ENCODE measurements around the gene TMEM107. TPM values are rescaled to one million over a fixed set of nuclear protein-coding genes. Genes with fewer than 3 reads are reported as not detected.

Gene TMEM107
- total and polyA plus RNA-seq, 10 of the 15 experiments (the other 5 are each of a cell fraction or from before 2014, with no cell fraction given): 7.9 to 38.7 (median 22.9) TPM

DNA sequence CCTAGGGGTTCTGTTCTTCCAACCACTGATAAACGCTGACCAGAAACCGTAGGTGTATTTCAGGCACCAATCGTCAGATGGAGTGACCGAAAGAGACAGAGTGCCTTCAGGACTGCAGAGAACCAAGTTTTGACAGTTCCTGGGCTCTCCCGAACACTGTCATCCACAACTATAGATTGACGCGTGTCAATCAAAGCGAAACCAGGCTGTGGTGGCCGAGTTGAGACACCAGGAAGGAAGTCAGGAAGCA lies 46.1 kb upstream of the TMEM107 start (continued):
- TF ChIP-seq, protein P1, sequence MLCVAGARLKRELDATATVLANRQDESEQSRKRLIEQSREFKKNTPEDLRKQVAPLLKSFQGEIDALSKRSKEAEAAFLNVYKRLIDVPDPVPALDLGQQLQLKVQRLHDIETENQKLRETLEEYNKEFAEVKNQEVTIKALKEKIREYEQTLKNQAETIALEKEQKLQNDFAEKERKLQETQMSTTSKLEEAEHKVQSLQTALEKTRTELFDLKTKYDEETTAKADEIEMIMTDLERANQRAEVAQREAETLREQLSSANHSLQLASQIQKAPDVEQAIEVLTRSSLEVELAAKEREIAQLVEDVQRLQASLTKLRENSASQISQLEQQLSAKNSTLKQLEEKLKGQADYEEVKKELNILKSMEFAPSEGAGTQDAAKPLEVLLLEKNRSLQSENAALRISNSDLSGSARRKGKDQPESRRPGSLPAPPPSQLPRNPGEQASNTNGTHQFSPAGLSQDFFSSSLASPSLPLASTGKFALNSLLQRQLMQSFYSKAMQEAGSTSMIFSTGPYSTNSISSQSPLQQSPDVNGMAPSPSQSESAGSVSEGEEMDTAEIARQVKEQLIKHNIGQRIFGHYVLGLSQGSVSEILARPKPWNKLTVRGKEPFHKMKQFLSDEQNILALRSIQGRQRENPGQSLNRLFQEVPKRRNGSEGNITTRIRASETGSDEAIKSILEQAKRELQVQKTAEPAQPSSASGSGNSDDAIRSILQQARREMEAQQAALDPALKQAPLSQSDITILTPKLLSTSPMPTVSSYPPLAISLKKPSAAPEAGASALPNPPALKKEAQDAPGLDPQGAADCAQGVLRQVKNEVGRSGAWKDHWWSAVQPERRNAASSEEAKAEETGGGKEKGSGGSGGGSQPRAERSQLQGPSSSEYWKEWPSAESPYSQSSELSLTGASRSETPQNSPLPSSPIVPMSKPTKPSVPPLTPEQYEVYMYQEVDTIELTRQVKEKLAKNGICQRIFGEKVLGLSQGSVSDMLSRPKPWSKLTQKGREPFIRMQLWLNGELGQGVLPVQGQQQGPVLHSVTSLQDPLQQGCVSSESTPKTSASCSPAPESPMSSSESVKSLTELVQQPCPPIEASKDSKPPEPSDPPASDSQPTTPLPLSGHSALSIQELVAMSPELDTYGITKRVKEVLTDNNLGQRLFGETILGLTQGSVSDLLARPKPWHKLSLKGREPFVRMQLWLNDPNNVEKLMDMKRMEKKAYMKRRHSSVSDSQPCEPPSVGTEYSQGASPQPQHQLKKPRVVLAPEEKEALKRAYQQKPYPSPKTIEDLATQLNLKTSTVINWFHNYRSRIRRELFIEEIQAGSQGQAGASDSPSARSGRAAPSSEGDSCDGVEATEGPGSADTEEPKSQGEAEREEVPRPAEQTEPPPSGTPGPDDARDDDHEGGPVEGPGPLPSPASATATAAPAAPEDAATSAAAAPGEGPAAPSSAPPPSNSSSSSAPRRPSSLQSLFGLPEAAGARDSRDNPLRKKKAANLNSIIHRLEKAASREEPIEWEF (IDR thresholded peaks at IDR 0.05; ENCODE audit: insufficient replicate concordance, low read depth, low read length): no peak
- TF ChIP-seq TARDBP (IDR thresholded peaks at IDR 0.05; ENCODE audit: borderline replicate concordance) (no peak), MTA3 (IDR thresholded peaks at IDR 0.05; ENCODE audit: borderline replicate concordance, low read length) (no peak; the same call in 1 of the 2 replicates), HDAC6 (IDR thresholded peaks at IDR 0.05; ENCODE audit: unreplicated experiment) (no peak), BACH1 (IDR thresholded peaks at IDR 0.05; ENCODE audit: borderline replicate concordance) (0 out of 2 replicates have a peak, but pooled peaks have one; percentile 16), MYB (IDR thresholded peaks at IDR 0.05; ENCODE audit: borderline replicate concordance, low read depth, low read length) (no peak), SUZ12 (IDR thresholded peaks at IDR 0.05; ENCODE audit: unreplicated experiment) (no peak), PML (IDR thresholded peaks at IDR 0.05; ENCODE audit: low read length) (peak; percentile 47; the same call in 1 of the 2 replicates), SIX5 (IDR thresholded peaks at IDR 0.05; ENCODE audit: low read depth, low read length, severe bottlenecking) (no peak), CBFB (IDR thresholded peaks at IDR 0.05; ENCODE audit: low read depth) (no peak), ZSCAN29 (IDR thresholded peaks at IDR 0.05) (no peak), NBN (IDR thresholded peaks at IDR 0.05) (0 out of 2 replicates have a peak, but pooled peaks have one; percentile 9), NR2F1 (conservative IDR thresholded peaks at IDR 0.05) (no peak), YY1 (IDR thresholded peaks at IDR 0.05; ENCODE audit: low read depth, low read length) (no peak), SMARCA5 (IDR thresholded peaks at IDR 0.05) (no peak), MEF2A (IDR thresholded peaks at IDR 0.05; ENCODE audit: insufficient read depth, low read depth, low read length) (no peak)
- TF ChIP-seq, protein P2, sequence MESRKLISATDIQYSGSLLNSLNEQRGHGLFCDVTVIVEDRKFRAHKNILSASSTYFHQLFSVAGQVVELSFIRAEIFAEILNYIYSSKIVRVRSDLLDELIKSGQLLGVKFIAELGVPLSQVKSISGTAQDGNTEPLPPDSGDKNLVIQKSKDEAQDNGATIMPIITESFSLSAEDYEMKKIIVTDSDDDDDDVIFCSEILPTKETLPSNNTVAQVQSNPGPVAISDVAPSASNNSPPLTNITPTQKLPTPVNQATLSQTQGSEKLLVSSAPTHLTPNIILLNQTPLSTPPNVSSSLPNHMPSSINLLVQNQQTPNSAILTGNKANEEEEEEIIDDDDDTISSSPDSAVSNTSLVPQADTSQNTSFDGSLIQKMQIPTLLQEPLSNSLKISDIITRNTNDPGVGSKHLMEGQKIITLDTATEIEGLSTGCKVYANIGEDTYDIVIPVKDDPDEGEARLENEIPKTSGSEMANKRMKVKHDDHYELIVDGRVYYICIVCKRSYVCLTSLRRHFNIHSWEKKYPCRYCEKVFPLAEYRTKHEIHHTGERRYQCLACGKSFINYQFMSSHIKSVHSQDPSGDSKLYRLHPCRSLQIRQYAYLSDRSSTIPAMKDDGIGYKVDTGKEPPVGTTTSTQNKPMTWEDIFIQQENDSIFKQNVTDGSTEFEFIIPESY (IDR thresholded peaks at IDR 0.05): no peak
- TF ChIP-seq, protein P3, sequence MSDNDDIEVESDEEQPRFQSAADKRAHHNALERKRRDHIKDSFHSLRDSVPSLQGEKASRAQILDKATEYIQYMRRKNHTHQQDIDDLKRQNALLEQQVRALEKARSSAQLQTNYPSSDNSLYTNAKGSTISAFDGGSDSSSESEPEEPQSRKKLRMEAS (IDR thresholded peaks at IDR 0.05; ENCODE audit: low read depth, low read length): 0 out of 2 replicates have a peak, but pooled peaks have one; percentile 33
- TF ChIP-seq, protein P4, sequence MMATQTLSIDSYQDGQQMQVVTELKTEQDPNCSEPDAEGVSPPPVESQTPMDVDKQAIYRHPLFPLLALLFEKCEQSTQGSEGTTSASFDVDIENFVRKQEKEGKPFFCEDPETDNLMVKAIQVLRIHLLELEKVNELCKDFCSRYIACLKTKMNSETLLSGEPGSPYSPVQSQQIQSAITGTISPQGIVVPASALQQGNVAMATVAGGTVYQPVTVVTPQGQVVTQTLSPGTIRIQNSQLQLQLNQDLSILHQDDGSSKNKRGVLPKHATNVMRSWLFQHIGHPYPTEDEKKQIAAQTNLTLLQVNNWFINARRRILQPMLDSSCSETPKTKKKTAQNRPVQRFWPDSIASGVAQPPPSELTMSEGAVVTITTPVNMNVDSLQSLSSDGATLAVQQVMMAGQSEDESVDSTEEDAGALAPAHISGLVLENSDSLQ (IDR thresholded peaks at IDR 0.05): peak; percentile 97
- TF ChIP-seq, protein P5, sequence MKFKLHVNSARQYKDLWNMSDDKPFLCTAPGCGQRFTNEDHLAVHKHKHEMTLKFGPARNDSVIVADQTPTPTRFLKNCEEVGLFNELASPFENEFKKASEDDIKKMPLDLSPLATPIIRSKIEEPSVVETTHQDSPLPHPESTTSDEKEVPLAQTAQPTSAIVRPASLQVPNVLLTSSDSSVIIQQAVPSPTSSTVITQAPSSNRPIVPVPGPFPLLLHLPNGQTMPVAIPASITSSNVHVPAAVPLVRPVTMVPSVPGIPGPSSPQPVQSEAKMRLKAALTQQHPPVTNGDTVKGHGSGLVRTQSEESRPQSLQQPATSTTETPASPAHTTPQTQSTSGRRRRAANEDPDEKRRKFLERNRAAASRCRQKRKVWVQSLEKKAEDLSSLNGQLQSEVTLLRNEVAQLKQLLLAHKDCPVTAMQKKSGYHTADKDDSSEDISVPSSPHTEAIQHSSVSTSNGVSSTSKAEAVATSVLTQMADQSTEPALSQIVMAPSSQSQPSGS (IDR thresholded peaks at IDR 0.05; ENCODE audit: low read length): no peak
